ENCODE results near the gene DGUOK. TPM values are rescaled to one million over a fixed set of nuclear protein-coding genes. Genes with fewer than 3 reads are reported as not detected.
A peak's percentile ranks its signal among the peaks of the same experiment; 100 is the strongest.

Gene DGUOK
- total and polyA plus RNA-seq, 10 of the 15 experiments (the other 5 are each of a cell fraction or from before 2014, with no cell fraction given), result 64.4 to 234 (median 91.4) TPM

DNA sequence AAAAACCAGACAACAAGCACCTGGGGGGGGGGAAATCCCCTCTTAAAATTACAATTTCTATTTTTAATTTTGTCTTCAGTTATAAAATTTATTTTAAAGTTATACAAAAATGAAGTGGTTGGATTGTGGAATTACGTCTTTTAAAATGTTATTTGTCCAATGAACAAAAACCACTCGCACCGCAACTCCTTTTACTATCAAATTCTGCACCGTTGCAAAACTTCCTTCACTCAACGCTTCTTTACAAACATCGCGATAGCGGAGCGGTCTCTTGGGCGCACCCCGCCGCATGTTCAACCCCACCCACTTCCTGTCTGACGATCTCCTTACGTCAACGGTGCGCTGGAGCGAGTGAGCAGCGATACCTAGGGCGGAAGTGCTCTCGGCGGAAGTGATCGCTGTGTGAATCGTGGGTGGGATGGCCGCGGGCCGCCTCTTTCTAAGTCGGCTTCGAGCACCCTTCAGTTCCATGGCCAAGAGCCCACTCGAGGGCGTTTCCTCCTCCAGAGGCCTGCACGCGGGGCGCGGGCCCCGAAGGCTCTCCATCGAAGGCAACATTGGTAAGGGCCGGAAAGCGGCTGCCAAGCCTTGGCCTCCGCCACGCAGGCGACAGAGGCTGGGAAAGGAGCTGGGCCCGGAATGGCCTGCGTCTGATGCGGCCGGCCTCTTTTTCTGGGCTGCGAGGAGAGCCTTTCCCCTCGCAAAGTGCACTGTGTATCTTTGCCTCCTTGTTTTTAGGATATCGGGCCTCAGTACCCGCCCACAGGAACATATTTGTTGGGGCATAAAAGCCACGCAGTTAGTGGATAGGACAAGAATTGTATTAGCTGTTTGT lies at the start of gene DGUOK (continued):
- TF ChIP-seq SPI1 (IDR thresholded peaks at IDR 0.05; ENCODE audit: borderline replicate concordance, insufficient read depth, low read depth, low read length), result peak; percentile 92
- TF ChIP-seq TCF12 (IDR thresholded peaks at IDR 0.05; ENCODE audit: low read depth, low read length), result peak; percentile 33; the same call in 1 of the 2 replicates
- peak; percentile 87 for TF ChIP-seq GATAD2B (conservative IDR thresholded peaks at IDR 0.05; ENCODE audit: low read depth)
- TF ChIP-seq, protein P1, sequence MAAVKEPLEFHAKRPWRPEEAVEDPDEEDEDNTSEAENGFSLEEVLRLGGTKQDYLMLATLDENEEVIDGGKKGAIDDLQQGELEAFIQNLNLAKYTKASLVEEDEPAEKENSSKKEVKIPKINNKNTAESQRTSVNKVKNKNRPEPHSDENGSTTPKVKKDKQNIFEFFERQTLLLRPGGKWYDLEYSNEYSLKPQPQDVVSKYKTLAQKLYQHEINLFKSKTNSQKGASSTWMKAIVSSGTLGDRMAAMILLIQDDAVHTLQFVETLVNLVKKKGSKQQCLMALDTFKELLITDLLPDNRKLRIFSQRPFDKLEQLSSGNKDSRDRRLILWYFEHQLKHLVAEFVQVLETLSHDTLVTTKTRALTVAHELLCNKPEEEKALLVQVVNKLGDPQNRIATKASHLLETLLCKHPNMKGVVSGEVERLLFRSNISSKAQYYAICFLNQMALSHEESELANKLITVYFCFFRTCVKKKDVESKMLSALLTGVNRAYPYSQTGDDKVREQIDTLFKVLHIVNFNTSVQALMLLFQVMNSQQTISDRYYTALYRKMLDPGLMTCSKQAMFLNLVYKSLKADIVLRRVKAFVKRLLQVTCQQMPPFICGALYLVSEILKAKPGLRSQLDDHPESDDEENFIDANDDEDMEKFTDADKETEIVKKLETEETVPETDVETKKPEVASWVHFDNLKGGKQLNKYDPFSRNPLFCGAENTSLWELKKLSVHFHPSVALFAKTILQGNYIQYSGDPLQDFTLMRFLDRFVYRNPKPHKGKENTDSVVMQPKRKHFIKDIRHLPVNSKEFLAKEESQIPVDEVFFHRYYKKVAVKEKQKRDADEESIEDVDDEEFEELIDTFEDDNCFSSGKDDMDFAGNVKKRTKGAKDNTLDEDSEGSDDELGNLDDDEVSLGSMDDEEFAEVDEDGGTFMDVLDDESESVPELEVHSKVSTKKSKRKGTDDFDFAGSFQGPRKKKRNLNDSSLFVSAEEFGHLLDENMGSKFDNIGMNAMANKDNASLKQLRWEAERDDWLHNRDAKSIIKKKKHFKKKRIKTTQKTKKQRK (IDR thresholded peaks at IDR 0.05; ENCODE audit: low read depth, low read length), result no peak

DNA sequence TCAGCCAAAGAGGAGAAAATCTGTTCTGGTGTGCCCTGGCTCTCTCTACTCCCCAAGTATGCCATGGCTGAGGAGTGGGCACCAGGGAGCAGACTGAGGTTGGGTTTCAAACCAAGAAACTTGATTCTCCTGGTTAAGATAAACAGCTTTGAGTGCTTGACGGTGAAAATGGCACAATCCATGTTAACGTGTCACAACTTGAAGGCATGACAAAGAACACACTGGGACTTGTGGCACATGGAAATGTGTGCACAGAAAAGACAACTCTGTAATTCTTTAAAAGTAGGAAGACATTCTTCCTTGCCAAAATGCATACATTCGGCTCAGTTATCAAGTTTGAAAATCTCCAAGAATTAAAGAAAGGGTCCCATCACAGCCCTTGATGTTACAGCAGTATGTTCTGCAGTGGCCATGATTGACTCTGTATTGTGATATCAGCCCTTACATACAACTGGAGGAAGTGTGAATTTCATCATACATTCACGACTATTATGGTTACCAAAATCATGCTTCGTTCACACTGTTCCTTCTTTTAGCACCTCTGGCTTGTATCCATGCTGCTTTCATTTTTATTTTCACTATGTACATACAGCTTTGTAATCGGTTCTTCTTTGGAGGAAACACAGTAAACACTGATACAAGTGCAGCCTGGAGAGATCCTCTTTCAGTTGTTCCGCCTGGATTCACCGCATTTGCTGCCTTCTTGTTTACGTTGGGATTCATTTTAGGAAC lies 49.4 kb upstream of the DGUOK start:
- Histone ChIP-seq H3K79me2 (ENCODE audit: control insufficient read depth, insufficient read depth, low read length) (no peaks in the 10 kb centered on the region), H3K4me1 (ENCODE audit: control insufficient read depth, insufficient read depth, low read length) (no peaks in the 10 kb centered on the region), H4K20me1 (ENCODE audit: control insufficient read depth, insufficient read depth) (no peaks in the 10 kb centered on the region), H3K36me3 (ENCODE audit: control insufficient read depth in 2 of 2, insufficient read depth in 2 of 2, low read length in 1 of 2) (no peaks in the 10 kb centered on the region), H3K27ac (ENCODE audit: control insufficient read depth, insufficient read depth) (no peak overlapping the region), H3K4me3 (0 out of 2 replicates have a peak overlapping the region, but pooled peaks have one; percentile 3), H3K9me3 (replicated peaks; ENCODE audit: control insufficient read depth, insufficient read depth, low read length) (no peaks in the 10 kb centered on the region), H3K9ac (ENCODE audit: control insufficient read depth, insufficient read depth, low read length) (no peak overlapping the region), H2AFZ (ENCODE audit: control insufficient read depth, low read depth, low read length) (peak overlapping the region; percentile 76), H3K4me2 (ENCODE audit: control insufficient read depth, insufficient read depth) (peak overlapping the region; percentile 44), H3K27me3 (replicated peaks in 1 of 2; ENCODE audit: control insufficient read depth in 2 of 2, insufficient read depth in 2 of 2, low read length in 1 of 2) (no peaks in the 10 kb centered on the region)
- in situ Hi-C loops (cut with MboI), result no loop called here
- ATAC-seq, result peak; percentile 73
- intact Hi-C loops (cut with micrococcal nuclease; ENCODE audit: unreplicated experiment), result no loop called here
- peak; percentile 87 for FAIRE-seq
- WGBS (ENCODE audit: insufficient coverage, insufficient replicate concordance, low lambda C conversion rate, missing lambda C conversion rate), result 42% methylated on average over 9 of the region's 9 CpGs
- no TSS peak for BruUV-seq (replicated peaks)
- no peak for DNase-seq (ENCODE audit: low read depth, low spot score)
- ChIA-PET SMC1A (ENCODE audit: uncharacterized antibody, unreplicated experiment) (interaction anchor here (0.5 kb wide), 1 partner anchor 273 kb away, joined by 3 read pairs; no protein-coding TSS in a partner anchor), RAD21 (ENCODE audit: unreplicated experiment) (no interaction called here), CTCF (no interaction called here), POLR2A (no interaction called here)
- TF ChIP-seq CBX5 (IDR thresholded peaks at IDR 0.05; ENCODE audit: low read depth), result no peak
- no peak for TF ChIP-seq EGR1 (IDR thresholded peaks at IDR 0.05; ENCODE audit: borderline replicate concordance in 1 of 2, low read depth in 2 of 2, low read length in 2 of 2)
- TF ChIP-seq, protein P2, sequence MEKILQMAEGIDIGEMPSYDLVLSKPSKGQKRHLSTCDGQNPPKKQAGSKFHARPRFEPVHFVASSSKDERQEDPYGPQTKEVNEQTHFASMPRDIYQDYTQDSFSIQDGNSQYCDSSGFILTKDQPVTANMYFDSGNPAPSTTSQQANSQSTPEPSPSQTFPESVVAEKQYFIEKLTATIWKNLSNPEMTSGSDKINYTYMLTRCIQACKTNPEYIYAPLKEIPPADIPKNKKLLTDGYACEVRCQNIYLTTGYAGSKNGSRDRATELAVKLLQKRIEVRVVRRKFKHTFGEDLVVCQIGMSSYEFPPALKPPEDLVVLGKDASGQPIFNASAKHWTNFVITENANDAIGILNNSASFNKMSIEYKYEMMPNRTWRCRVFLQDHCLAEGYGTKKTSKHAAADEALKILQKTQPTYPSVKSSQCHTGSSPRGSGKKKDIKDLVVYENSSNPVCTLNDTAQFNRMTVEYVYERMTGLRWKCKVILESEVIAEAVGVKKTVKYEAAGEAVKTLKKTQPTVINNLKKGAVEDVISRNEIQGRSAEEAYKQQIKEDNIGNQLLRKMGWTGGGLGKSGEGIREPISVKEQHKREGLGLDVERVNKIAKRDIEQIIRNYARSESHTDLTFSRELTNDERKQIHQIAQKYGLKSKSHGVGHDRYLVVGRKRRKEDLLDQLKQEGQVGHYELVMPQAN (conservative IDR thresholded peaks at IDR 0.05), result no peak
- peak; percentile 41; the same call in 1 of the 2 replicates for TF ChIP-seq SPI1 (IDR thresholded peaks at IDR 0.05; ENCODE audit: borderline replicate concordance, insufficient read depth, low read depth, low read length)
- no peak for TF ChIP-seq IRF4 (IDR thresholded peaks at IDR 0.05; ENCODE audit: low read depth, low read length)
- peak; percentile 23; the same call in 1 of the 2 replicates for TF ChIP-seq FOXK2 (IDR thresholded peaks at IDR 0.05)
- TF ChIP-seq, protein P3, sequence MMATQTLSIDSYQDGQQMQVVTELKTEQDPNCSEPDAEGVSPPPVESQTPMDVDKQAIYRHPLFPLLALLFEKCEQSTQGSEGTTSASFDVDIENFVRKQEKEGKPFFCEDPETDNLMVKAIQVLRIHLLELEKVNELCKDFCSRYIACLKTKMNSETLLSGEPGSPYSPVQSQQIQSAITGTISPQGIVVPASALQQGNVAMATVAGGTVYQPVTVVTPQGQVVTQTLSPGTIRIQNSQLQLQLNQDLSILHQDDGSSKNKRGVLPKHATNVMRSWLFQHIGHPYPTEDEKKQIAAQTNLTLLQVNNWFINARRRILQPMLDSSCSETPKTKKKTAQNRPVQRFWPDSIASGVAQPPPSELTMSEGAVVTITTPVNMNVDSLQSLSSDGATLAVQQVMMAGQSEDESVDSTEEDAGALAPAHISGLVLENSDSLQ (IDR thresholded peaks at IDR 0.05), result 0 out of 2 replicates have a peak, but pooled peaks have one; percentile 22
- no peak for TF ChIP-seq ETV6 (conservative IDR thresholded peaks at IDR 0.05 in 1 of 2, IDR thresholded peaks at IDR 0.05 in 1 of 2; ENCODE audit: borderline replicate concordance in 1 of 2, low read depth in 1 of 2)
- no peak for TF ChIP-seq ESRRA (IDR thresholded peaks at IDR 0.05; ENCODE audit: low read length)
- no peak for TF ChIP-seq RUNX3 (IDR thresholded peaks at IDR 0.05; ENCODE audit: low read length)

All from GM12878 (cell line).